SK-N-SH treated with all-trans-retinoic acid at 6 μM for 48 hours (cell line): Measurements from ENCODE around the gene TTLL8.

Experiments used
- ATAC-seq: fragments of 200-7000 bp; cut with Tn5 transposase; 3 replicates; pipeline ENCODE4 v1.9.1; 2020; ENCODE audit warnings: mild to moderate bottlenecking, moderate library complexity
- ARNTL ChIP-seq: fragments of 450-650 bp; formaldehyde crosslinking; IDR thresholded peaks from 2 replicates; pipeline ENCODE4 v1.5.0; 2020; ENCODE audit warnings: low read depth, mild to moderate bottlenecking, moderate library complexity, borderline replicate concordance
- BACH2 ChIP-seq: fragments of 250-450 bp; sonication (Bioruptor Pico); IDR thresholded peaks from 2 replicates; pipeline ENCODE4 v1.9.0; 2021; ENCODE audit warnings: mild to moderate bottlenecking, borderline replicate concordance
- CREB5 ChIP-seq: fragments of 250-450 bp; sonication (Bioruptor Pico); IDR thresholded peaks from 2 replicates; pipeline ENCODE4 v1.5.1; 2020; ENCODE audit warnings: low read depth, mild to moderate bottlenecking, moderate library complexity
- CSDC2 ChIP-seq: fragments of 250-450 bp; sonication (Bioruptor Pico); IDR thresholded peaks from 2 replicates; pipeline ENCODE4 v1.5.0; 2020; ENCODE audit warnings: mild to moderate bottlenecking, moderate library complexity
- CSRNP3 ChIP-seq: fragments of 250-450 bp; sonication (Bioruptor Pico); IDR thresholded peaks from 2 replicates; pipeline ENCODE4 v1.5.1; 2021; ENCODE audit warnings: mild to moderate bottlenecking, moderate library complexity
- ESRRG ChIP-seq: fragments of 250-450 bp; sonication (Bioruptor Pico); IDR thresholded peaks from 2 replicates; pipeline ENCODE4 v1.6.1; 2021; ENCODE audit warnings: mild to moderate bottlenecking
- GLIS3 ChIP-seq: fragments of 250-450 bp; sonication (Bioruptor Pico); IDR thresholded peaks from 2 replicates; pipeline ENCODE4 v1.5.0; 2020; ENCODE audit warnings: mild to moderate bottlenecking, moderate library complexity
- ISL1 ChIP-seq: fragments of 250-450 bp; sonication (Bioruptor Pico); IDR thresholded peaks from 2 replicates; pipeline ENCODE4 v2.1.2; 2022; ENCODE audit warnings: mild to moderate bottlenecking, moderate library complexity
- OSR1 ChIP-seq: fragments of 250-450 bp; sonication (Bioruptor Pico); IDR thresholded peaks from 2 replicates; pipeline ENCODE4 v1.8.0; 2022; ENCODE audit warnings: moderate library complexity, mild to moderate bottlenecking, inconsistent platforms
- PATZ1 ChIP-seq: fragments of 250-450 bp; sonication (Bioruptor Pico); IDR thresholded peaks from 2 replicates; pipeline ENCODE4 v1.8.0; 2020; ENCODE audit warnings: mild to moderate bottlenecking, moderate library complexity, borderline replicate concordance
- POU6F1 ChIP-seq: fragments of 250-450 bp; sonication (Bioruptor Pico); IDR thresholded peaks from 2 replicates; pipeline ENCODE4 v1.8.0; 2021; ENCODE audit warnings: low read depth, mild to moderate bottlenecking, moderate library complexity, borderline replicate concordance
- PPARA ChIP-seq: fragments of 250-450 bp; sonication (Bioruptor Pico); IDR thresholded peaks from 2 replicates; pipeline ENCODE4 v1.5.0; 2020; ENCODE audit warnings: mild to moderate bottlenecking, borderline replicate concordance
- RARB ChIP-seq: fragments of 250-450 bp; sonication (Bioruptor Pico); IDR thresholded peaks from 2 replicates; pipeline ENCODE4 v1.8.0; 2021; ENCODE audit warnings: mild to moderate bottlenecking, moderate library complexity
- SNAI2 ChIP-seq: fragments of 250-450 bp; sonication (Bioruptor Pico); IDR thresholded peaks from 2 replicates; pipeline ENCODE4 v1.5.0; 2020; ENCODE audit warnings: mild to moderate bottlenecking, moderate library complexity
- TCF4 ChIP-seq: fragments of 250-450 bp; sonication (Bioruptor Pico); IDR thresholded peaks from 2 replicates; pipeline ENCODE4 v1.8.0; 2021; ENCODE audit warnings: mild to moderate bottlenecking, moderate library complexity, borderline replicate concordance
- TOX ChIP-seq: fragments of 250-450 bp; sonication (Bioruptor Pico); IDR thresholded peaks from 2 replicates; pipeline ENCODE4 v1.8.0; 2021; ENCODE audit warnings: mild to moderate bottlenecking, moderate library complexity, borderline replicate concordance
- TSHZ2 ChIP-seq: fragments of 250-450 bp; sonication (Bioruptor Pico); IDR thresholded peaks from 2 replicates; pipeline ENCODE4 v1.5.0; 2020; ENCODE audit warnings: mild to moderate bottlenecking, moderate library complexity
- ZFP3 ChIP-seq: fragments of 250-450 bp; sonication (Bioruptor Pico); IDR thresholded peaks from 2 replicates; pipeline ENCODE4 v1.5.0; 2020; ENCODE audit warnings: mild to moderate bottlenecking, moderate library complexity
- ZFP30 ChIP-seq: fragments of 450-650 bp; formaldehyde crosslinking; IDR thresholded peaks from 2 replicates; pipeline ENCODE4 v1.5.0; 2022; ENCODE audit warnings: mild to moderate bottlenecking, moderate library complexity
- ZNF565 ChIP-seq: fragments of 450-650 bp; formaldehyde crosslinking; conservative IDR thresholded peaks from 2 replicates; pipeline ENCODE4 v1.5.0; 2020; ENCODE audit warnings: low read depth, mild to moderate bottlenecking, moderate library complexity
- ZNF8 ChIP-seq: fragments of 450-650 bp; formaldehyde crosslinking; IDR thresholded peaks from 2 replicates; pipeline ENCODE4 v1.5.0; 2020; ENCODE audit warnings: mild to moderate bottlenecking, moderate library complexity

The TTLL8 gene

GRCh38 chr22:50058061-50058905 lies at the start of gene TTLL8:
TSS of gene TTLL8 (minus strand) at chr22:50058298.
- ATAC-seq, result no peak
- TF ChIP-seq CSDC2, result no peak
- TF ChIP-seq SNAI2 (CRISPR knock-in tag), result no peak

- TF ChIP-seq CSRNP3 (CRISPR knock-in tag) (no peak), ZNF565 (no peak), OSR1 (no peak), POU6F1 (CRISPR knock-in tag) (no peak), RARB (CRISPR knock-in tag) (no peak), CSDC2 (no peak), TSHZ2 (no peak), ESRRG (CRISPR knock-in tag) (no peak), GLIS3 (no peak), ARNTL (no peak), CREB5 (no peak), ZFP30 (CRISPR knock-in tag) (no peak), SNAI2 (CRISPR knock-in tag) (no peak), PATZ1 (CRISPR knock-in tag) (no peak), TCF4 (no peak), BACH2 (CRISPR knock-in tag) (no peak), ZNF8 (CRISPR knock-in tag) (no peak), ISL1 (no peak), TOX (no peak), PPARA (CRISPR knock-in tag) (no peak)
These were observed 49.4 kb upstream of the TTLL8 start for GRCh38 chr22:50107529-50107928.

GRCh38 chr22:50105208-50106100 lies 47.4 kb upstream of the TTLL8 start:
- TF ChIP-seq SNAI2 (CRISPR knock-in tag) (no peak), ESRRG (CRISPR knock-in tag) (no peak), ZFP3 (CRISPR knock-in tag) (no peak)
- no peak for ATAC-seq

More at GRCh38 chr22:50107529-50107928, 49.4 kb upstream of the TTLL8 start:
- ATAC-seq, result no peak
